OCI-LY7 (cell line): ENCODE results near the gene DHPS.

Experiments used
- EZH2phosphoT487 ChIP-seq: fragments of 200-600 bp; sonication (generic); IDR thresholded peaks from 2 replicates; pipeline ENCODE4 v1.6.1; 2018; ENCODE audit warnings: low read depth, borderline replicate concordance, mild to moderate bottlenecking, mixed run types, antibody characterized with exemption, low read length, moderate library complexity, mixed read lengths
- TF ChIP-seq, protein P1 (sequence below): fragments of 200-600 bp; sonication (generic); conservative IDR thresholded peaks from 2 replicates; pipeline ENCODE4 v1.5.1; 2014; ENCODE audit warnings: mild to moderate bottlenecking, antibody characterized with exemption, low read length, moderate library complexity, mixed read lengths

DNA sequence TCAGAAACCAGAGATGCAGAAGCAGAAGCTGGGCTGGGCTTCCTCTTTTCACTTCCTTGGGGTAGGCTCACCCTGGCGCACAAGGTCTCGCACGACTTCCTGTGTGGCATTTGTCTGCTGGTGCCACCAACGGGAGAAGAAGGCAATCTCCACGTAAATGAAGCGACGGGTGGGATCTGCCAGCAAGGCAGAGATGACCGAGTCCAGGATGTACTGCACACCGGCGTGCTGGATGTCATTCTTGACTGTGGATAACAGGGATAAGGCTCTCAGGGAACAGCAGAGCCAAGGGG is 16.5 kb downstream of the DHPS start:
- TF ChIP-seq, protein P1, sequence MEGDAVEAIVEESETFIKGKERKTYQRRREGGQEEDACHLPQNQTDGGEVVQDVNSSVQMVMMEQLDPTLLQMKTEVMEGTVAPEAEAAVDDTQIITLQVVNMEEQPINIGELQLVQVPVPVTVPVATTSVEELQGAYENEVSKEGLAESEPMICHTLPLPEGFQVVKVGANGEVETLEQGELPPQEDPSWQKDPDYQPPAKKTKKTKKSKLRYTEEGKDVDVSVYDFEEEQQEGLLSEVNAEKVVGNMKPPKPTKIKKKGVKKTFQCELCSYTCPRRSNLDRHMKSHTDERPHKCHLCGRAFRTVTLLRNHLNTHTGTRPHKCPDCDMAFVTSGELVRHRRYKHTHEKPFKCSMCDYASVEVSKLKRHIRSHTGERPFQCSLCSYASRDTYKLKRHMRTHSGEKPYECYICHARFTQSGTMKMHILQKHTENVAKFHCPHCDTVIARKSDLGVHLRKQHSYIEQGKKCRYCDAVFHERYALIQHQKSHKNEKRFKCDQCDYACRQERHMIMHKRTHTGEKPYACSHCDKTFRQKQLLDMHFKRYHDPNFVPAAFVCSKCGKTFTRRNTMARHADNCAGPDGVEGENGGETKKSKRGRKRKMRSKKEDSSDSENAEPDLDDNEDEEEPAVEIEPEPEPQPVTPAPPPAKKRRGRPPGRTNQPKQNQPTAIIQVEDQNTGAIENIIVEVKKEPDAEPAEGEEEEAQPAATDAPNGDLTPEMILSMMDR = peak; percentile 31; the same call in 1 of the 2 replicates
- TF ChIP-seq EZH2phosphoT487 = no peak
